ENCODE measurements around the gene RPL10L. TPM values are rescaled to one million over a fixed set of nuclear protein-coding genes. Genes with fewer than 3 reads are reported as not detected.

Gene RPL10L
- total RNA-seq, result not detected
- polyA plus RNA-seq, result not detected
- long read RNA-seq, donor 1, result 0 reads
- long read RNA-seq, donor 2, result 0 reads

GRCh38 chr14:46651526-46652144 lies at the start of gene RPL10L:
TSS of gene RPL10L (minus strand) at chr14:46651781. CDS start at chr14:46651736, 45 bp downstream.
- no peaks in the 10 kb centered on the region for H3K4me1 ChIP-seq
- H3K4me3 ChIP-seq, result no peak within 1 kb of the TSS
- 93 to 97% (median 95%) methylated on average over 35 to 36 of the region's 36 CpGs for WGBS, 5 donors
- no peak within 1 kb of the TSS for H3K27ac ChIP-seq
- DNase-seq, result peak; percentile 55
- TF ChIP-seq, protein P1, sequence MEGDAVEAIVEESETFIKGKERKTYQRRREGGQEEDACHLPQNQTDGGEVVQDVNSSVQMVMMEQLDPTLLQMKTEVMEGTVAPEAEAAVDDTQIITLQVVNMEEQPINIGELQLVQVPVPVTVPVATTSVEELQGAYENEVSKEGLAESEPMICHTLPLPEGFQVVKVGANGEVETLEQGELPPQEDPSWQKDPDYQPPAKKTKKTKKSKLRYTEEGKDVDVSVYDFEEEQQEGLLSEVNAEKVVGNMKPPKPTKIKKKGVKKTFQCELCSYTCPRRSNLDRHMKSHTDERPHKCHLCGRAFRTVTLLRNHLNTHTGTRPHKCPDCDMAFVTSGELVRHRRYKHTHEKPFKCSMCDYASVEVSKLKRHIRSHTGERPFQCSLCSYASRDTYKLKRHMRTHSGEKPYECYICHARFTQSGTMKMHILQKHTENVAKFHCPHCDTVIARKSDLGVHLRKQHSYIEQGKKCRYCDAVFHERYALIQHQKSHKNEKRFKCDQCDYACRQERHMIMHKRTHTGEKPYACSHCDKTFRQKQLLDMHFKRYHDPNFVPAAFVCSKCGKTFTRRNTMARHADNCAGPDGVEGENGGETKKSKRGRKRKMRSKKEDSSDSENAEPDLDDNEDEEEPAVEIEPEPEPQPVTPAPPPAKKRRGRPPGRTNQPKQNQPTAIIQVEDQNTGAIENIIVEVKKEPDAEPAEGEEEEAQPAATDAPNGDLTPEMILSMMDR (IDR thresholded peaks at IDR 0.05 in 8 of 11, conservative IDR thresholded peaks at IDR 0.05 in 3 of 11), result no peak
- TF ChIP-seq POLR2AphosphoS5 (IDR thresholded peaks at IDR 0.05) (no peak), POLR2A (IDR thresholded peaks at IDR 0.05) (no peak)
- H3K36me3 ChIP-seq, result no peaks in the 10 kb centered on the region
- intact Hi-C loops (cut with DNase I; ENCODE audit: low total_unique reads), result no loop called here
- no peaks in the 10 kb centered on the region for H3K27me3 ChIP-seq (replicated peaks in 1 of 7)
- H3K9me3 ChIP-seq, result peaks cover 0 to 9% (median 2%) of the 10 kb centered on the region in 8 donors

DNA sequence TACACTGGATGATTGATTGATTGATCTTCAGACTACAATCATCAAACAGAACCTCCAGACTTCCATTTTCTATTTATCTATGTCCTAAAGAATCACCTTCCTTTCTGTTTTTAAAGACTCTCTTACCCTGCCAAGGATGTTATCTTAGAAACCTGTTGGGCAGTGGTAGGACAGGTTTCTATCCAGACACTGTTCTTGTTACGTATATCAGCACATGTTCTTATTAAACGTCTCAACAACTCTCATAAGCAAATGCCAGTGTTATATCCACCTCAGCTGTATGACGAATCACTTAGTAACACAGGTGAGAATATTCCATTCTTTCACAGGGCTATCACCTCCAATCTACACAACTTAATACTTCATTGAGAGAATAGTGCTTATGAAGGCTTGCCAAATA lies 40.2 kb upstream of the RPL10L start:
- DNase-seq, result no peak
- H3K9me3 ChIP-seq, result peaks cover 0 to 8% (median 6%) of the 10 kb centered on the region in 8 donors
- H3K4me3 ChIP-seq, result no peak overlapping the region
- H3K36me3 ChIP-seq, result no peaks in the 10 kb centered on the region
- 79 to 91% (median 85%) methylated on average over 3 of the region's 3 CpGs for WGBS, 5 donors
- no peak overlapping the region for H3K27ac ChIP-seq
- TF ChIP-seq POLR2A (IDR thresholded peaks at IDR 0.05), result no peak
- TF ChIP-seq, protein P1 (IDR thresholded peaks at IDR 0.05 in 8 of 11, conservative IDR thresholded peaks at IDR 0.05 in 3 of 11), result no peak
- no peak for TF ChIP-seq POLR2AphosphoS5 (IDR thresholded peaks at IDR 0.05)
- H3K4me1 ChIP-seq, result no peaks in the 10 kb centered on the region
- no peaks in the 10 kb centered on the region for H3K27me3 ChIP-seq (replicated peaks in 1 of 7)
- intact Hi-C loops (cut with DNase I; ENCODE audit: low total_unique reads), result no loop called here

- intact Hi-C loops (cut with DNase I; ENCODE audit: low total_unique reads), result no loop called here
- no peak for DNase-seq
- Histone ChIP-seq H3K27ac (no peak overlapping the region), H3K4me3 (no peak overlapping the region), H3K9me3 (peaks cover 0 to 47% (median 38%) of the 10 kb centered on the region in 8 donors), H3K4me1 (no peaks in the 10 kb centered on the region), H3K27me3 (replicated peaks in 1 of 7) (no peaks in the 10 kb centered on the region), H3K36me3 (no peaks in the 10 kb centered on the region)
- WGBS, 5 donors, result 65 to 96% (median 81%) methylated on average over 4 of the region's 4 CpGs
- TF ChIP-seq POLR2A (IDR thresholded peaks at IDR 0.05) (no peak), POLR2AphosphoS5 (IDR thresholded peaks at IDR 0.05) (no peak)
- TF ChIP-seq, protein P1 (IDR thresholded peaks at IDR 0.05 in 8 of 11, conservative IDR thresholded peaks at IDR 0.05 in 3 of 11), result no peak
These were observed 35.1 kb upstream of the RPL10L start for GRCh38 chr14:46686652-46687051.

- DNase-seq, result no peak
- intact Hi-C loops (cut with DNase I; ENCODE audit: low total_unique reads), result no loop called here
- no peaks in the 10 kb centered on the region for H3K27me3 ChIP-seq (replicated peaks in 1 of 7)
- H3K4me1 ChIP-seq, result no peaks in the 10 kb centered on the region
- H3K9me3 ChIP-seq, result peaks cover 0 to 6% (median 0%) of the 10 kb centered on the region in 8 donors
- WGBS, 5 donors, result 74 to 79% (median 76%) methylated on average over 3 of the region's 3 CpGs
- no peak overlapping the region for H3K27ac ChIP-seq
- H3K36me3 ChIP-seq, result no peaks in the 10 kb centered on the region
- H3K4me3 ChIP-seq, result no peak overlapping the region
- TF ChIP-seq POLR2A (IDR thresholded peaks at IDR 0.05) (no peak), POLR2AphosphoS5 (IDR thresholded peaks at IDR 0.05) (no peak)
- TF ChIP-seq, protein P1 (IDR thresholded peaks at IDR 0.05 in 8 of 11, conservative IDR thresholded peaks at IDR 0.05 in 3 of 11), result no peak
These were observed 20.5 kb upstream of the RPL10L start for GRCh38 chr14:46672128-46672527.
